Esophagus squamous epithelium (tissue), 5 donors: ENCODE results near the gene NFIC. TPM values are rescaled to one million over a fixed set of nuclear protein-coding genes. Genes with fewer than 3 reads are reported as not detected.
A peak's percentile ranks its signal among the peaks of the same experiment; 100 is the strongest.

Experiments used
- DNase-seq: peaks from one replicate; lab custom pipeline; 2025; lab: John Stamatoyannopoulos, UW
- H3K27ac ChIP-seq, 4 donors: fragments of 200-600 bp; sonication (generic); one replicate each; pipeline ENCODE4 v1.5.1; 2016 to 2019; ENCODE audit warnings: mild to moderate bottlenecking in 1 of 4
- H3K27me3 ChIP-seq, 4 donors: fragments of 200-600 bp; sonication (generic); 1 replicate in 3 of 4; 2 replicates in 1 of 4; pipeline versions ENCODE4 v1.5.1 to v1.6.0; 2017 to 2021; ENCODE audit warnings: antibody characterized with exemption in 1 of 4
- H3K36me3 ChIP-seq, 3 donors: fragments of 200-600 bp; sonication (generic); one replicate each; pipeline ENCODE4 v1.5.1; 2016 to 2019
- H3K4me1 ChIP-seq, 3 donors: fragments of 200-600 bp; sonication (generic); one replicate each; pipeline ENCODE4 v1.5.1; 2017 to 2019
- H3K4me3 ChIP-seq, 4 donors: fragments of 200-600 bp; sonication (generic); 1 replicate in 3 of 4; 2 replicates in 1 of 4; pipeline ENCODE4 v1.5.1; 2016 to 2019; ENCODE audit warnings: mild to moderate bottlenecking in 2 of 4, moderate library complexity in 1 of 4
- H3K9me3 ChIP-seq, 3 donors: fragments of 200-600 bp; sonication (generic); one replicate each; pipeline ENCODE4 v1.5.1; 2016 to 2019
- CTCF ChIP-seq, 6 experiments: fragments of 450-650 bp in 4 of 6; fragments of 200-600 bp in 2 of 6; sonication (generic) in 2 of 6; IDR thresholded peaks; one replicate each; pipeline ENCODE4 v1.5.1; 2016 to 2019; ENCODE audit warnings: antibody characterized with exemption in 6 of 6, mild to moderate bottlenecking in 4 of 6, moderate library complexity in 4 of 6
- POLR2A ChIP-seq, 4 donors: fragments of 450-650 bp; IDR thresholded peaks; one replicate each; pipeline ENCODE4 v1.6.1; 2017; ENCODE audit warnings: antibody characterized with exemption in 4 of 4, mild to moderate bottlenecking in 4 of 4, moderate library complexity in 3 of 4
- WGBS, 2 donors: methylation state at CpG; one replicate each; pipeline ENCODE4 v1.1.5; 2018; 5-methylcytosine and 5-hydroxymethylcytosine counted together
- intact Hi-C: fragments of 100-400 bp; cut with DNase I; formaldehyde crosslinking; loops from one replicate; pipeline ENCODE4 v1.15.0; 2022
- total RNA-seq, 4 donors: library from RNA; depleted of rRNA; stranded (reverse); fragments of >200 nt; gene quantifications; one replicate each; pipeline ENCODE4 v1.1.0, GENCODE V29; 2016
- donor health status: DM: yes; HTN: yes; CAD: no.

Gene NFIC
- total RNA-seq, result 10 to 100 TPM; 40.8 to 80.9 (median 61.0) TPM

- WGBS, 2 donors, result 0 to 1% methylated on average over 23 of the region's 64 CpGs
- H3K4me1 ChIP-seq, result peaks cover 34 to 96% (median 48%) of the 10 kb centered on the region in 3 donors
- no peaks in the 10 kb centered on the region for H3K36me3 ChIP-seq
Measured at GRCh38 chr19:3365836-3366752, at the start of gene NFIC. Gene NFIC, plus strand, starts transcription at chr19:3366583. Its CDS starts 54 bp downstream, at chr19:3366637.

GRCh38 chr19:3316659-3317207 is 49.6 kb upstream of the NFIC start:
- no peaks in the 10 kb centered on the region for H3K9me3 ChIP-seq
- WGBS, 2 donors, result 70 to 87% methylated on average over 5 of the region's 5 CpGs
- no peak for TF ChIP-seq CTCF (IDR thresholded peaks at IDR 0.05)
- no peak for TF ChIP-seq POLR2A (IDR thresholded peaks at IDR 0.05)
- no peaks in the 10 kb centered on the region for H3K4me1 ChIP-seq
- H3K4me3 ChIP-seq, result no peak overlapping the region
- intact Hi-C loops, result no loop called here
- DNase-seq, result no peak
- no peak overlapping the region for H3K27ac ChIP-seq
- no peaks in the 10 kb centered on the region for H3K36me3 ChIP-seq
- peaks cover 0 to 96% (median 0%) of the 10 kb centered on the region in 4 donors for H3K27me3 ChIP-seq

More at GRCh38 chr19:3365836-3366752, at the start of gene NFIC:
- Histone ChIP-seq H3K9me3 (no peaks in the 10 kb centered on the region), H3K27ac (peak within 1 kb of the TSS; percentile 98 to 99 (median 99)), H3K27me3 (no peaks in the 10 kb centered on the region), H3K4me3 (peak within 1 kb of the TSS; percentile 83 to 92 (median 86))
- intact Hi-C loops, result no loop called here
- no peak for DNase-seq
- TF ChIP-seq POLR2A (IDR thresholded peaks at IDR 0.05) (peak in 1 of 4 donors; percentile 13), CTCF (IDR thresholded peaks at IDR 0.05) (no peak)

GRCh38 chr19:3319643-3320353 is 46.6 kb upstream of the NFIC start:
- intact Hi-C loops, result loop anchor here (5.0 kb wide), 1 partner anchor 158 kb away; no protein-coding TSS in a partner anchor

GRCh38 chr19:3320354-3320670 is 46.1 kb upstream of the NFIC start:
- Histone ChIP-seq H3K4me3 (no peak overlapping the region), H3K27me3 (peaks cover 0 to 61% (median 0%) of the 10 kb centered on the region in 4 donors), H3K36me3 (no peaks in the 10 kb centered on the region), H3K27ac (no peak overlapping the region), H3K4me1 (no peaks in the 10 kb centered on the region), H3K9me3 (no peaks in the 10 kb centered on the region)
- intact Hi-C loops, result loop anchor here (5.0 kb wide), 1 partner anchor 157 kb away; no protein-coding TSS in a partner anchor
- DNase-seq, result no peak
- no peak for TF ChIP-seq POLR2A (IDR thresholded peaks at IDR 0.05)
- no peak for TF ChIP-seq CTCF (IDR thresholded peaks at IDR 0.05)
- WGBS, 2 donors, result 94 to 100% methylated on average over 3 to 4 of the region's 29 CpGs

More at GRCh38 chr19:3319643-3320353, 46.6 kb upstream of the NFIC start:
- no peak for TF ChIP-seq POLR2A (IDR thresholded peaks at IDR 0.05)
- no peak for TF ChIP-seq CTCF (IDR thresholded peaks at IDR 0.05)
- H3K27me3 ChIP-seq, result peaks cover 0 to 66% (median 0%) of the 10 kb centered on the region in 4 donors
- H3K36me3 ChIP-seq, result no peaks in the 10 kb centered on the region
- no peaks in the 10 kb centered on the region for H3K4me1 ChIP-seq
- 32 to 40% methylated on average over 15 to 16 of the region's 18 CpGs for WGBS, 2 donors
- no peak overlapping the region for H3K27ac ChIP-seq
- no peak for DNase-seq
- H3K4me3 ChIP-seq, result no peak overlapping the region
- no peaks in the 10 kb centered on the region for H3K9me3 ChIP-seq
